HG03280 (cell line): ENCODE data around the gene OR1J4.

Experiments used
- ATAC-seq: cut with Tn5 transposase; IDR thresholded peaks from one replicate; pipeline ENCODE4 v1.9.1; 2021; ENCODE audit warnings: mild to moderate bottlenecking, moderate library complexity; ENCODE audit not compliant: unreplicated experiment

The OR1J4 gene

DNA sequence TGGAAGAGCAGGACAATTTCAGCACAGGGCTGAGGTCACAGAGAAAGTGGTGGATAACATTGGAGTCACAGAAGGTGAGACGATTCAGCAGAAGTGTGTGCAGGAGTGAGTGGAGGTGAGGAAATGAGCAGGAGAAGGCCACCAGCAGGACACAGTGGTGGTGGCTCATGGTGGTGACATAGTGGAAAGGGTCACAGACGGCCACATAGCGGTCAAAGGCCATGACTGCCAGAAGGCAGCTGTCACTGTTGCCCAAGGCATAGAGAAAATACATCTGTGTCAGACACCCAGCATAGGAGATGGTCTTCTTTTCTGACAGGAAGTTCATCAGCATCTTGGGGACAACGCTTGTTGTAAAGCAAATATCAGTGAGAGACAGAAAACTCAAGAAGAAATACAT is 49.0 kb downstream of the OR1J4 start:
- no peak for ATAC-seq
